Urinary bladder (tissue), 4 donors: ENCODE results near the gene PRR5. TPM values are rescaled to one million over a fixed set of nuclear protein-coding genes. Genes with fewer than 3 reads are reported as not detected.

ENCODE experiments used
- DNase-seq: peaks from one replicate; pipeline ENCODE4 v3.0.0-alpha.2; 2015; ENCODE audit errors: extremely low spot score
- H3K27ac ChIP-seq: one replicate; pipeline ENCODE4 v1.5.1; 2013; ENCODE audit warnings: low read depth, mild to moderate bottlenecking, moderate library complexity
- H3K36me3 ChIP-seq: one replicate; pipeline ENCODE4 v1.6.1; 2013; ENCODE audit warnings: mild to moderate bottlenecking, moderate library complexity; ENCODE audit not compliant: insufficient read depth
- H3K4me1 ChIP-seq: one replicate; pipeline ENCODE4 v1.6.1; 2013; ENCODE audit warnings: mild to moderate bottlenecking, moderate library complexity; ENCODE audit not compliant: insufficient read depth
- H3K4me3 ChIP-seq: one replicate; pipeline ENCODE4 v1.5.1; 2013; ENCODE audit warnings: low read depth, low read length
- WGBS: extraction: QIAGEN DNeasy Blood & Tissue Kit; methylation state at CpG from one replicate; pipeline ENCODE4 v1.1.7; 2013; 5-methylcytosine and 5-hydroxymethylcytosine counted together
- polyA plus RNA-seq: library from polyadenylated mRNA; stranded (reverse); fragments of 200-250 nt; gene quantifications from one replicate; pipeline ENCODE4 v1.2.3, GENCODE V29; 2013
- total RNA-seq: library from RNA; depleted of rRNA; stranded (reverse); fragments of >200 nt; gene quantifications from one replicate; pipeline ENCODE4 v1.2.3, GENCODE V29; 2014
- donor health status: healthy with polysubstance abuse.
- donor health status: healthy.

The PRR5 gene
- total and polyA plus RNA-seq, 2 donors = 13.9 to 28.1 TPM

- no peak overlapping the region for H3K27ac ChIP-seq
- no peak for DNase-seq
- 91% methylated on average over 18 of the region's 18 CpGs for WGBS
- no peaks in the 10 kb centered on the region for H3K4me1 ChIP-seq
- no peak overlapping the region for H3K4me3 ChIP-seq
- H3K36me3 ChIP-seq = no peaks in the 10 kb centered on the region
These were observed 57.7 kb downstream of the PRR5 start for GRCh38 chr22:44759430-44760310.

GRCh38 chr22:44760476-44760875 lies 58.5 kb downstream of the PRR5 start:
- 72% methylated on average over 5 of the region's 5 CpGs for WGBS
- DNase-seq = no peak
- no peak overlapping the region for H3K4me3 ChIP-seq
- no peaks in the 10 kb centered on the region for H3K4me1 ChIP-seq
- no peak overlapping the region for H3K27ac ChIP-seq
- H3K36me3 ChIP-seq = no peaks in the 10 kb centered on the region

GRCh38 chr22:44761025-44761424 lies 59.0 kb downstream of the PRR5 start:
- Histone ChIP-seq H3K36me3 (no peaks in the 10 kb centered on the region), H3K4me3 (no peak overlapping the region), H3K4me1 (no peaks in the 10 kb centered on the region), H3K27ac (no peak overlapping the region)
- no peak for DNase-seq
- 86% methylated on average over 10 of the region's 10 CpGs for WGBS

- Histone ChIP-seq H3K4me3 (no peak overlapping the region), H3K36me3 (no peaks in the 10 kb centered on the region), H3K4me1 (no peaks in the 10 kb centered on the region), H3K27ac (no peak overlapping the region)
- DNase-seq = no peak
- 92% methylated on average over 17 of the region's 17 CpGs for WGBS
These were observed 62.4 kb downstream of the PRR5 start for GRCh38 chr22:44764373-44764772.

GRCh38 chr22:44764974-44765373 lies 63.0 kb downstream of the PRR5 start:
- DNase-seq = no peak
- 57% methylated on average over 4 of the region's 4 CpGs for WGBS
- no peak overlapping the region for H3K27ac ChIP-seq

GRCh38 chr22:44765571-44766285 lies 63.7 kb downstream of the PRR5 start:
- no peaks in the 10 kb centered on the region for H3K36me3 ChIP-seq
- H3K4me1 ChIP-seq = no peaks in the 10 kb centered on the region
- 81% methylated on average over 23 of the region's 23 CpGs for WGBS
- no peak overlapping the region for H3K27ac ChIP-seq
- no peak overlapping the region for H3K4me3 ChIP-seq
- DNase-seq = no peak

More at GRCh38 chr22:44764974-44765373, 63.0 kb downstream of the PRR5 start:
- H3K4me3 ChIP-seq = no peak overlapping the region
- no peaks in the 10 kb centered on the region for H3K4me1 ChIP-seq
- no peaks in the 10 kb centered on the region for H3K36me3 ChIP-seq

GRCh38 chr22:44773082-44773481 lies 71.1 kb downstream of the PRR5 start:
- Histone ChIP-seq H3K27ac (no peak overlapping the region), H3K4me1 (no peaks in the 10 kb centered on the region), H3K36me3 (no peaks in the 10 kb centered on the region), H3K4me3 (no peak overlapping the region)
- WGBS = 99% methylated on average over 1 of the region's 1 CpG
- DNase-seq = no peak

- Histone ChIP-seq H3K4me1 (no peaks in the 10 kb centered on the region), H3K36me3 (no peaks in the 10 kb centered on the region), H3K4me3 (no peak overlapping the region), H3K27ac (no peak overlapping the region)
- WGBS = 93% methylated on average over 5 of the region's 5 CpGs
- no peak for DNase-seq
These were observed 73.9 kb downstream of the PRR5 start for GRCh38 chr22:44775862-44776261.

- H3K4me3 ChIP-seq = no peak overlapping the region
- DNase-seq = no peak
- 79% methylated on average over 16 of the region's 16 CpGs for WGBS
- H3K27ac ChIP-seq = no peak overlapping the region
- no peaks in the 10 kb centered on the region for H3K4me1 ChIP-seq
- no peaks in the 10 kb centered on the region for H3K36me3 ChIP-seq
These were observed 74.8 kb downstream of the PRR5 start for GRCh38 chr22:44776605-44777363.

GRCh38 chr22:44777364-44777755 lies 75.4 kb downstream of the PRR5 start:
- WGBS = 72% methylated on average over 2 of the region's 2 CpGs
- DNase-seq = no peak

GRCh38 chr22:44780876-44781449 lies 79.0 kb downstream of the PRR5 start:
- 53% methylated on average over 17 of the region's 17 CpGs for WGBS
- Histone ChIP-seq H3K4me1 (no peaks in the 10 kb centered on the region), H3K4me3 (no peak overlapping the region), H3K36me3 (no peaks in the 10 kb centered on the region), H3K27ac (no peak overlapping the region)
- no peak for DNase-seq

More at GRCh38 chr22:44777364-44777755, 75.4 kb downstream of the PRR5 start:
- Histone ChIP-seq H3K27ac (no peak overlapping the region), H3K4me1 (no peaks in the 10 kb centered on the region), H3K36me3 (no peaks in the 10 kb centered on the region), H3K4me3 (no peak overlapping the region)

GRCh38 chr22:44782363-44782963 lies 80.5 kb downstream of the PRR5 start:
- no peaks in the 10 kb centered on the region for H3K4me1 ChIP-seq
- H3K4me3 ChIP-seq = no peak overlapping the region
- WGBS = 57% methylated on average over 17 of the region's 17 CpGs
- DNase-seq = no peak
- no peaks in the 10 kb centered on the region for H3K36me3 ChIP-seq
- H3K27ac ChIP-seq = no peak overlapping the region

- Histone ChIP-seq H3K4me1 (no peaks in the 10 kb centered on the region), H3K4me3 (no peak overlapping the region), H3K36me3 (no peaks in the 10 kb centered on the region), H3K27ac (no peak overlapping the region)
- 71% methylated on average over 10 of the region's 10 CpGs for WGBS
- DNase-seq = no peak
These were observed 81.1 kb downstream of the PRR5 start for GRCh38 chr22:44783091-44783490.
